Measurements from ENCODE around the gene RPS6KL1. TPM values are rescaled to one million over a fixed set of nuclear protein-coding genes. Genes with fewer than 3 reads are reported as not detected.

RPS6KL1 gene
- total RNA-seq, 1 donor = 0.09 TPM

- no peak for DNase-seq (ENCODE audit: low read depth)
- H3K4me3 ChIP-seq (ENCODE audit: low read depth, low read length) = no peak overlapping the region
- no peak for TF ChIP-seq CTCF (IDR thresholded peaks at IDR 0.05; ENCODE audit: insufficient read depth, low read length)
Observed at GRCh38 chr14:74952180-74952665, 29.2 kb upstream of the RPS6KL1 start.

- TF ChIP-seq CTCF (IDR thresholded peaks at IDR 0.05; ENCODE audit: insufficient read depth, low read length) = no peak
- DNase-seq (ENCODE audit: low read depth) = no peak
Observed at GRCh38 chr14:74951443-74952179, 28.6 kb upstream of the RPS6KL1 start.

GRCh38 chr14:74950795-74951442 lies 27.9 kb upstream of the RPS6KL1 start:
- no peak overlapping the region for H3K4me3 ChIP-seq (ENCODE audit: low read depth, low read length)
- DNase-seq (ENCODE audit: low read depth) = no peak
- TF ChIP-seq CTCF (IDR thresholded peaks at IDR 0.05; ENCODE audit: insufficient read depth, low read length) = no peak

More at GRCh38 chr14:74951443-74952179, 28.6 kb upstream of the RPS6KL1 start:
- H3K4me3 ChIP-seq (ENCODE audit: low read depth, low read length) = no peak overlapping the region

GRCh38 chr14:74949859-74950573 lies 27.0 kb upstream of the RPS6KL1 start:
- H3K4me3 ChIP-seq (ENCODE audit: low read depth, low read length) = no peak overlapping the region
- DNase-seq (ENCODE audit: low read depth) = no peak
- no peak for TF ChIP-seq CTCF (IDR thresholded peaks at IDR 0.05; ENCODE audit: insufficient read depth, low read length)

GRCh38 chr14:74949191-74949601 lies 26.1 kb upstream of the RPS6KL1 start:
- no peak for DNase-seq (ENCODE audit: low read depth)
- TF ChIP-seq CTCF (IDR thresholded peaks at IDR 0.05; ENCODE audit: insufficient read depth, low read length) = no peak
- no peak overlapping the region for H3K4me3 ChIP-seq (ENCODE audit: low read depth, low read length)

- H3K4me3 ChIP-seq (ENCODE audit: low read depth, low read length) = no peak overlapping the region
- TF ChIP-seq CTCF (IDR thresholded peaks at IDR 0.05; ENCODE audit: insufficient read depth, low read length) = no peak
- DNase-seq (ENCODE audit: low read depth) = no peak
Observed at GRCh38 chr14:74948228-74949175, 25.4 kb upstream of the RPS6KL1 start.
